IMR-90 (cell line): ENCODE measurements around the gene EPB41L5. TPM values are rescaled to one million over a fixed set of nuclear protein-coding genes. Genes with fewer than 3 reads are reported as not detected.

ENCODE experiments used
- ATAC-seq: fragments of 200-7000 bp; cut with Tn5 transposase; 2 replicates; pipeline ENCODE4 v1.9.1; 2020; ENCODE audit warnings: low read depth, mild to moderate bottlenecking, moderate library complexity
- BruUV-seq: library from RNA; stranded (reverse); fragments of 400-500 nt; replicated peaks from 2 replicates; lab custom pipeline; 2021; lab: Mats Ljungman, UMichigan
- CTCF ChIA-PET: fragments of 300-600 bp; formaldehyde crosslinking; extraction: SDS; loops from one replicate; lab custom pipeline; 2021; ENCODE audit warnings: antibody characterized with exemption; lab: Yijun Ruan, JAX
- POLR2A ChIA-PET: fragments of 300-600 bp; sonication (Branson Sonifier 250); formaldehyde crosslinking; loops from one replicate; lab custom pipeline; 2022; ENCODE audit warnings: antibody characterized with exemption; ENCODE audit not compliant: unreplicated experiment; lab: Charles Lee
- DNase-seq: peaks from one replicate; pipeline ENCODE4 v3.0.0; 2013
- H2AFZ ChIP-seq: replicated peaks from 2 replicates; pipeline ENCODE3; 2013; ENCODE audit warnings: low read length, mild to moderate bottlenecking; ENCODE audit not compliant: poor library complexity
- H2AK5ac ChIP-seq: 2 replicates; pipeline ENCODE4 v1.6.1; 2013; ENCODE audit warnings: low read depth, low read length, inconsistent platforms
- H2AK9ac ChIP-seq: replicated peaks from 2 replicates; pipeline ENCODE3; 2013; ENCODE audit warnings: mild to moderate bottlenecking, low read depth, low read length, moderate library complexity; ENCODE audit not compliant: poor library complexity
- H2BK120ac ChIP-seq: 2 replicates; pipeline ENCODE4 v1.6.1; 2013; ENCODE audit warnings: low read depth, low read length, inconsistent platforms
- H2BK15ac ChIP-seq: 3 replicates; pipeline ENCODE4 v1.6.1; 2013; ENCODE audit warnings: low read depth, low read length, inconsistent platforms
- H2BK20ac ChIP-seq: 2 replicates; pipeline ENCODE4 v1.6.1; 2013; ENCODE audit warnings: low read depth, mild to moderate bottlenecking, inconsistent platforms, low read length, moderate library complexity
- H2BK5ac ChIP-seq: 2 replicates; pipeline ENCODE4 v1.6.1; 2013; ENCODE audit warnings: mild to moderate bottlenecking, low read depth, low read length, inconsistent platforms; ENCODE audit not compliant: poor library complexity, severe bottlenecking
- H3K14ac ChIP-seq: replicated peaks from 2 replicates; pipeline ENCODE4 v1.6.1; 2013; ENCODE audit warnings: low read depth, low read length, inconsistent platforms
- H3K18ac ChIP-seq: 2 replicates; pipeline ENCODE4 v1.6.1; 2013; ENCODE audit warnings: low read depth, low read length, control low read depth
- H3K23ac ChIP-seq: 2 replicates; pipeline ENCODE4 v1.6.1; 2013; ENCODE audit warnings: low read depth, low read length, inconsistent platforms
- H3K27ac ChIP-seq: 2 replicates; pipeline ENCODE4 v1.5.1; 2013; ENCODE audit warnings: mild to moderate bottlenecking, control low read depth, low read length; ENCODE audit not compliant: insufficient read depth
- H3K27me3 ChIP-seq: 2 replicates; pipeline ENCODE4 v1.6.1; 2013; ENCODE audit warnings: low read length; ENCODE audit not compliant: control insufficient read depth, insufficient read depth
- H3K36me3 ChIP-seq: 2 replicates; pipeline ENCODE4 v1.6.1; 2013; ENCODE audit warnings: low read length, mixed read lengths; ENCODE audit not compliant: control insufficient read depth, insufficient read depth
- H3K4ac ChIP-seq: 2 replicates; pipeline ENCODE4 v1.6.1; 2013; ENCODE audit warnings: low read depth, low read length, inconsistent platforms
- H3K4me1 ChIP-seq: 2 replicates; pipeline ENCODE4 v1.6.1; 2013; ENCODE audit warnings: low read length, mixed read lengths; ENCODE audit not compliant: control insufficient read depth, insufficient read depth
- H3K4me2 ChIP-seq: 2 replicates; pipeline ENCODE4 v1.6.1; 2013; ENCODE audit warnings: low read depth, mild to moderate bottlenecking, control low read depth, low read length, moderate library complexity
- H3K4me3 ChIP-seq: 2 replicates; pipeline ENCODE4 v1.5.1; 2013; ENCODE audit warnings: low read depth, mild to moderate bottlenecking, control low read depth, low read length, moderate library complexity; ENCODE audit not compliant: insufficient read depth
- H3K56ac ChIP-seq: 2 replicates; pipeline ENCODE4 v1.6.1; 2013; ENCODE audit warnings: low read length, inconsistent platforms; ENCODE audit not compliant: insufficient read depth; ENCODE audit errors: extremely low read depth
- H3K79me1 ChIP-seq, 2 experiments: 2 replicates each; pipeline ENCODE4 v1.6.1; 2013; ENCODE audit warnings: low read length in 2 of 2, inconsistent platforms in 1 of 2, low read depth in 1 of 2
- H3K9ac ChIP-seq: 2 replicates; pipeline ENCODE4 v1.6.1; 2013; ENCODE audit warnings: low read depth, low read length, control low read depth
- H3K9me1 ChIP-seq: 2 replicates; pipeline ENCODE4 v1.6.1; 2013; ENCODE audit warnings: low read length, inconsistent platforms; ENCODE audit not compliant: insufficient read depth
- H3K9me3 ChIP-seq: 2 replicates; pipeline ENCODE4 v1.6.1; 2013; ENCODE audit warnings: low read length; ENCODE audit not compliant: control insufficient read depth, insufficient read depth
- H4K20me1 ChIP-seq: 2 replicates; pipeline ENCODE4 v1.6.1; 2013; ENCODE audit warnings: low read length, inconsistent platforms; ENCODE audit not compliant: insufficient read depth
- H4K5ac ChIP-seq: 2 replicates; pipeline ENCODE4 v1.6.1; 2013; ENCODE audit warnings: mild to moderate bottlenecking, low read depth, low read length, control low read depth
- H4K8ac ChIP-seq, 2 experiments: 2 replicates each; pipeline ENCODE4 v1.6.1; 2013; ENCODE audit warnings: low read depth in 2 of 2, low read length in 2 of 2, control low read depth in 1 of 2, inconsistent platforms in 1 of 2
- H4K91ac ChIP-seq: 2 replicates; pipeline ENCODE4 v1.6.1; 2013; ENCODE audit warnings: low read depth, low read length, inconsistent platforms; ENCODE audit not compliant: insufficient read depth
- BHLHE40 ChIP-seq: fragments of 150-350 bp; IDR thresholded peaks from 2 replicates; pipeline ENCODE4 v1.6.1; 2016; ENCODE audit warnings: mild to moderate bottlenecking, low read depth, low read length
- CEBPB ChIP-seq: IDR thresholded peaks from 2 replicates; pipeline ENCODE4 v1.6.1; 2012; ENCODE audit warnings: low read depth, low read length, improper control_type of control experiment
- CHD1 ChIP-seq: IDR thresholded peaks from 2 replicates; pipeline ENCODE4 v1.6.1; 2012; ENCODE audit warnings: low read depth, low read length, improper control_type of control experiment
- CTCF ChIP-seq: conservative IDR thresholded peaks from 2 replicates; pipeline ENCODE4 v1.5.1; 2012; ENCODE audit warnings: mild to moderate bottlenecking, low read depth, low read length, improper control_type of control experiment
- ELK1 ChIP-seq: fragments of 150-350 bp; IDR thresholded peaks from 2 replicates; pipeline ENCODE4 v1.6.1; 2016; ENCODE audit warnings: low read depth, mild to moderate bottlenecking, low read length, moderate library complexity, borderline replicate concordance
- FOS ChIP-seq: fragments of 150-350 bp; IDR thresholded peaks from 2 replicates; pipeline ENCODE4 v1.6.1; 2016; ENCODE audit warnings: low read depth, low read length
- MXI1 ChIP-seq: IDR thresholded peaks from 2 replicates; pipeline ENCODE4 v1.6.1; 2012; ENCODE audit warnings: low read depth, mild to moderate bottlenecking, low read length, moderate library complexity, borderline replicate concordance
- NFE2L2 ChIP-seq: fragments of 150-350 bp; IDR thresholded peaks from 2 replicates; pipeline ENCODE4 v1.6.1; 2016; ENCODE audit warnings: low read depth, mild to moderate bottlenecking, low read length
- POLR2A ChIP-seq: IDR thresholded peaks from 2 replicates; pipeline ENCODE4 v1.6.1; 2012; ENCODE audit warnings: mild to moderate bottlenecking, low read depth, low read length
- RAD21 ChIP-seq: IDR thresholded peaks from 2 replicates; pipeline ENCODE4 v1.6.1; 2012; ENCODE audit warnings: low read length, improper control_type of control experiment
- RCOR1 ChIP-seq: IDR thresholded peaks from 2 replicates; pipeline ENCODE4 v1.6.1; 2012; ENCODE audit warnings: mild to moderate bottlenecking, low read length, improper control_type of control experiment; ENCODE audit not compliant: insufficient replicate concordance
- RFX5 ChIP-seq: IDR thresholded peaks from 2 replicates; pipeline ENCODE4 v1.8.0; 2012; ENCODE audit warnings: low read depth, mild to moderate bottlenecking, low read length, moderate library complexity
- SMC3 ChIP-seq: fragments of 150-350 bp; IDR thresholded peaks from 2 replicates; pipeline ENCODE4 v1.6.1; 2016; ENCODE audit warnings: low read depth, mild to moderate bottlenecking, antibody characterized with exemption, low read length, moderate library complexity
- USF2 ChIP-seq: fragments of 150-350 bp; IDR thresholded peaks from 2 replicates; pipeline ENCODE4 v1.6.1; 2017; ENCODE audit warnings: mild to moderate bottlenecking, antibody characterized with exemption, low read length, low read depth
- dilution Hi-C: fragments of 300-500 bp; cut with HindIII; formaldehyde crosslinking; loops from one replicate; pipeline ENCODE4 v1.14.3; 2018; ENCODE audit warnings: low sequenced_read_pairs; ENCODE audit not compliant: unreplicated experiment
- in situ Hi-C: fragments of 300-500 bp; cut with MboI; formaldehyde crosslinking; loops from 3 replicates; pipeline ENCODE4 v1.14.3; 2019; ENCODE audit warnings: low sequenced_read_pairs, inconsistent platforms, mixed read lengths
- intact Hi-C: fragments of 100-400 bp; cut with micrococcal nuclease; formaldehyde crosslinking; loops from 2 replicates; pipeline ENCODE4 v1.10.0; 2022
- polyA plus RNA-seq, 3 experiments: library from polyadenylated mRNA; depleted of rRNA; stranded (reverse); fragments of >200 nt; gene quantifications; 2 replicates each; pipeline ENCODE4 v1.2.3, GENCODE V29; 2012; ENCODE audit warnings: low replicate concordance in 1 of 3
- total RNA-seq: library from RNA; depleted of rRNA; stranded (reverse); fragments of >200 nt; gene quantifications from 2 replicates; pipeline ENCODE4 v1.2.3, GENCODE V29; 2012

EPB41L5 gene
- total and polyA plus RNA-seq, 2 of the 4 experiments (the other 2 are of a cell fraction), result 5.1 to 10.6 TPM

- H3K27ac ChIP-seq, result no peak overlapping the region
- no peaks in the 10 kb centered on the region for H3K4me1 ChIP-seq
- H3K9me1 ChIP-seq, result no peaks in the 10 kb centered on the region
- H3K36me3 ChIP-seq, result no peaks in the 10 kb centered on the region
- ChIA-PET CTCF (no interaction called here), POLR2A (no interaction called here)
- no peak overlapping the region for H2AK9ac ChIP-seq
- no peak overlapping the region for H4K91ac ChIP-seq
- no peak for DNase-seq
- no peaks in the 10 kb centered on the region for H4K20me1 ChIP-seq
- no peak overlapping the region for H3K4me2 ChIP-seq
- ATAC-seq, result no peak
- H3K14ac ChIP-seq, result no peak overlapping the region
- H3K9ac ChIP-seq, result no peak overlapping the region
- no peak overlapping the region for H3K4me3 ChIP-seq
- dilution Hi-C loops (no loop called here), intact Hi-C loops (no loop called here), in situ Hi-C loops (no loop called here)
- H3K9me3 ChIP-seq, result no peaks in the 10 kb centered on the region
- no peak overlapping the region for H3K4ac ChIP-seq
- no peak overlapping the region for H2BK20ac ChIP-seq
- H3K23ac ChIP-seq, result no peak overlapping the region
- H3K79me1 ChIP-seq, result no peaks in the 10 kb centered on the region
- H2AFZ ChIP-seq, result no peak overlapping the region
- no peaks in the 10 kb centered on the region for H3K27me3 ChIP-seq
- H3K18ac ChIP-seq, result no peak overlapping the region
- H2BK15ac ChIP-seq, result no peak overlapping the region
- H4K5ac ChIP-seq, result no peak overlapping the region
- no peak overlapping the region for H3K56ac ChIP-seq
- TF ChIP-seq BHLHE40, result no peak
- no peak for TF ChIP-seq SMC3
- TF ChIP-seq RCOR1, result no peak
- TF ChIP-seq CEBPB, result no peak
- no peak for TF ChIP-seq CHD1
- no peak for TF ChIP-seq NFE2L2
- no peak for TF ChIP-seq USF2
- TF ChIP-seq ELK1, result no peak
- TF ChIP-seq CTCF, result no peak
- TF ChIP-seq POLR2A, result no peak
- no peak for TF ChIP-seq MXI1
- TF ChIP-seq RFX5, result no peak
- no peak for TF ChIP-seq RAD21
- no peak for TF ChIP-seq FOS
- H2AK5ac ChIP-seq, result no peak overlapping the region
- no TSS peak for BruUV-seq
- no peak overlapping the region for H4K8ac ChIP-seq
- H2BK5ac ChIP-seq, result no peak overlapping the region
- no peak overlapping the region for H2BK120ac ChIP-seq
These were observed 8.6 kb upstream of the EPB41L5 start for GRCh38 chr2:120004254-120004653.
